Measurements from ENCODE around the gene USP10.

DNA sequence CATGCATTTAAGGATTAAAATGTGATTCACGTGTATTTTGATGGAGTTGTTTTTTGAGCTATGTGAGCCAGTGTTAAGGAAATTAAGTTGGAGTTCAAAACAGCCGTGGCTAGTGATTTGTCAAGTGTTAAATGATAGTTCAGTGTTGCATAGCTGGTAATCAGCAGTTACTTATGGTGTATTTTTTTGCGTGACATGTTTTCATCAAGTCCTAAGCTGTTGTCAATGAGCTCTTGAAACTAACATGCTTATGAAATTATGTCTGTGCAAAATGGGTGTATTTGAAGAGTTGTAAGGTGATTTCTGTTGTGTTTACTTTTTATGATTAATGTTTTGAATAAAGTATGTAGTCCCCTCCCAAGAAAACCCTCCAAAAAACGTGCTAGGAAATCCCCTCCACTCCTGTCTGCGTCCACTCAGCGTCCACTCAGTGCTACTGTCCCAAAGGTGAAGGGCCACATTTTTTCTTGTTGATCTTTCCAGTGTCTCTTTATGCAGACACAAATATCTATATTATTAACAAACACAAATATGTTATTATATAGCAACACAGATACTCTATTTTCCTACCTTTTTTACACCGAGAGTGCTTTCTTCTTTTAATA lies 30.0 kb downstream of the USP10 start:
- TF ChIP-seq, protein P1, sequence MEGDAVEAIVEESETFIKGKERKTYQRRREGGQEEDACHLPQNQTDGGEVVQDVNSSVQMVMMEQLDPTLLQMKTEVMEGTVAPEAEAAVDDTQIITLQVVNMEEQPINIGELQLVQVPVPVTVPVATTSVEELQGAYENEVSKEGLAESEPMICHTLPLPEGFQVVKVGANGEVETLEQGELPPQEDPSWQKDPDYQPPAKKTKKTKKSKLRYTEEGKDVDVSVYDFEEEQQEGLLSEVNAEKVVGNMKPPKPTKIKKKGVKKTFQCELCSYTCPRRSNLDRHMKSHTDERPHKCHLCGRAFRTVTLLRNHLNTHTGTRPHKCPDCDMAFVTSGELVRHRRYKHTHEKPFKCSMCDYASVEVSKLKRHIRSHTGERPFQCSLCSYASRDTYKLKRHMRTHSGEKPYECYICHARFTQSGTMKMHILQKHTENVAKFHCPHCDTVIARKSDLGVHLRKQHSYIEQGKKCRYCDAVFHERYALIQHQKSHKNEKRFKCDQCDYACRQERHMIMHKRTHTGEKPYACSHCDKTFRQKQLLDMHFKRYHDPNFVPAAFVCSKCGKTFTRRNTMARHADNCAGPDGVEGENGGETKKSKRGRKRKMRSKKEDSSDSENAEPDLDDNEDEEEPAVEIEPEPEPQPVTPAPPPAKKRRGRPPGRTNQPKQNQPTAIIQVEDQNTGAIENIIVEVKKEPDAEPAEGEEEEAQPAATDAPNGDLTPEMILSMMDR (IDR thresholded peaks at IDR 0.05) = no peak
- TF ChIP-seq POLR2AphosphoS5 (IDR thresholded peaks at IDR 0.05) = no peak

All from transverse colon (tissue), 4 donors.